B cell (primary cell): Measurements from ENCODE around the gene SMTNL2. TPM values are rescaled to one million over a fixed set of nuclear protein-coding genes. Genes with fewer than 3 reads are reported as not detected.

Experiments used
- ATAC-seq: fragments of 200-7000 bp; cut with Tn5 transposase; one replicate; pipeline ENCODE4 v1.10.0; 2021; ENCODE audit warnings: low read depth, mild to moderate bottlenecking, moderate number of reproducible peaks, moderate library complexity
- CTCF ChIA-PET: fragments of 350-600 bp; sonication (Branson Sonifier 250); formaldehyde crosslinking; loops from one replicate; lab custom pipeline; 2021; ENCODE audit warnings: antibody characterized with exemption, inconsistent platforms; lab: Charles Lee
- POLR2A ChIA-PET: fragments of 350-600 bp; sonication (Branson Sonifier 250); formaldehyde crosslinking; loops from one replicate; lab custom pipeline; 2021; ENCODE audit warnings: antibody characterized with exemption; lab: Charles Lee
- DNase-seq: peaks from one replicate; pipeline ENCODE4 v3.0.0; 2013
- H2AFZ ChIP-seq: 2 replicates; pipeline ENCODE4 v1.6.1; 2012; ENCODE audit warnings: mild to moderate bottlenecking, low read depth, low read length; ENCODE audit not compliant: insufficient read depth, poor library complexity, severe bottlenecking
- H3K27ac ChIP-seq, 2 donors: 1 replicate in 1 of 2; 2 replicates in 1 of 2; pipeline ENCODE4 v1.5.1; 2012 to 2013; ENCODE audit warnings: low read length in 2 of 2, mild to moderate bottlenecking in 2 of 2, moderate library complexity in 1 of 2
- H3K27me3 ChIP-seq, 4 experiments: fragments of 200-600 bp in 1 of 4; sonication (generic) in 1 of 4; replicated peaks in 1 of 4; 1 replicate in 2 of 4; 2 replicates in 2 of 4; pipeline versions ENCODE4 v1.6.1 to v1.7.0; 2013 to 2016; ENCODE audit warnings: low read length in 3 of 4, mild to moderate bottlenecking in 2 of 4, mixed read lengths in 1 of 4, moderate library complexity in 1 of 4; ENCODE audit not compliant: insufficient read depth in 4 of 4, control insufficient read depth in 3 of 4; ENCODE audit errors: control extremely low read depth in 1 of 4
- H3K36me3 ChIP-seq, 2 experiments: replicated peaks in 1 of 2; 1 replicate in 1 of 2; 2 replicates in 1 of 2; pipeline versions ENCODE4 v1.6.1 to v1.7.1; 2013; ENCODE audit warnings: low read length in 1 of 2; ENCODE audit not compliant: insufficient read depth in 2 of 2, control insufficient read depth in 1 of 2; ENCODE audit errors: control extremely low read depth in 1 of 2, extremely low read depth in 1 of 2
- H3K4me1 ChIP-seq, 2 donors: fragments of 200-600 bp in 1 of 2; sonication (generic) in 1 of 2; 1 replicate in 1 of 2; 2 replicates in 1 of 2; pipeline versions ENCODE4 v1.5.1 to v1.6.1; 2013 to 2017; ENCODE audit warnings: low read length in 2 of 2; ENCODE audit not compliant: control insufficient read depth in 2 of 2, insufficient read depth in 2 of 2
- H3K4me2 ChIP-seq: replicated peaks from 2 replicates; pipeline ENCODE3; 2012; ENCODE audit warnings: mild to moderate bottlenecking, low read depth, low read length; ENCODE audit not compliant: poor library complexity, severe bottlenecking
- H3K4me3 ChIP-seq, 5 experiments: fragments of 200-600 bp in 1 of 5; sonication (generic) in 1 of 5; 1 replicate in 3 of 5; 2 replicates in 2 of 5; pipeline versions ENCODE4 v1.5.1 to v1.7.0; 2011 to 2016; ENCODE audit warnings: low read length in 4 of 5, mild to moderate bottlenecking in 4 of 5, low read depth in 2 of 5, control low read depth in 1 of 5, moderate library complexity in 1 of 5; ENCODE audit not compliant: insufficient read depth in 1 of 5; ENCODE audit errors: control extremely low read depth in 1 of 5, extremely low read depth in 1 of 5
- H3K79me2 ChIP-seq: fragments of 200-600 bp; sonication (generic); one replicate; pipeline ENCODE4 v1.6.0; 2016; ENCODE audit warnings: low read length; ENCODE audit not compliant: control insufficient read depth, insufficient read depth
- H3K9ac ChIP-seq: fragments of 200-600 bp; sonication (generic); 2 replicates; pipeline ENCODE4 v1.6.1; 2017; ENCODE audit warnings: mild to moderate bottlenecking, low read length, moderate library complexity
- H3K9me3 ChIP-seq, 3 donors: one replicate each; pipeline versions ENCODE4 v1.6.1 to v1.7.1; 2013; ENCODE audit warnings: low read length in 2 of 3; ENCODE audit not compliant: control insufficient read depth in 2 of 3, insufficient read depth in 1 of 3; ENCODE audit errors: control extremely low read depth in 1 of 3
- H4K20me1 ChIP-seq: 2 replicates; pipeline ENCODE4 v1.6.0; 2012; ENCODE audit warnings: mild to moderate bottlenecking, low read length; ENCODE audit not compliant: insufficient read depth, control insufficient read depth, poor library complexity, severe bottlenecking
- H3K27ac Mint-ChIP-seq: one replicate; pipeline ENCODE4 v1.8.0; 2021; ENCODE audit warnings: mixed read lengths
- H3K27me3 Mint-ChIP-seq: one replicate; pipeline ENCODE4 v1.8.0; 2021; ENCODE audit warnings: mixed read lengths
- H3K4me1 Mint-ChIP-seq: one replicate; pipeline ENCODE4 v1.8.0; 2021; ENCODE audit warnings: mixed read lengths
- H3K4me3 Mint-ChIP-seq: one replicate; pipeline ENCODE4 v1.8.0; 2021; ENCODE audit warnings: mixed read lengths
- H3K9me3 Mint-ChIP-seq: one replicate; pipeline ENCODE4 v1.8.0; 2022; ENCODE audit warnings: mixed read lengths; ENCODE audit not compliant: insufficient read depth
- EZH2 ChIP-seq: IDR thresholded peaks from 2 replicates; pipeline ENCODE4 v1.6.1; 2012; ENCODE audit warnings: borderline replicate concordance, low read depth, mild to moderate bottlenecking, moderate library complexity, low read length; ENCODE audit not compliant: insufficient read depth, poor library complexity, severe bottlenecking
- WGBS: methylation state at CpG from one replicate; pipeline ENCODE4 v1.1.5; 2013; ENCODE audit warnings: missing lambda C conversion rate; ENCODE audit not compliant: insufficient coverage; 5-methylcytosine and 5-hydroxymethylcytosine counted together
- intact Hi-C: fragments of 100-400 bp; cut with micrococcal nuclease; formaldehyde crosslinking; loops from one replicate; pipeline ENCODE4 v1.10.0; 2022
- polyA plus RNA-seq: library from polyadenylated mRNA; depleted of rRNA; stranded (reverse); fragments of >200 nt; gene quantifications from 2 replicates; pipeline ENCODE4 v1.2.3, GENCODE V29; 2012
- total RNA-seq, 2 donors: library from RNA; stranded (reverse); fragments of 120-200 nt in 1 of 2; gene quantifications; 1 replicate in 1 of 2; 2 replicates in 1 of 2; pipeline versions ENCODE4 v1.2.3 to v1.2.4, GENCODE V29; 2013 to 2022
- TF ChIP-seq, protein P1 (sequence below): fragments of 200-600 bp; IDR thresholded peaks from one replicate; pipeline ENCODE4 v1.8.0; 2022; ENCODE audit warnings: antibody characterized with exemption, mild to moderate bottlenecking

Gene SMTNL2
- total and polyA plus RNA-seq, 2 donors (not counting 1 experiment from before 2014, with no cell fraction given) = not detected

DNA sequence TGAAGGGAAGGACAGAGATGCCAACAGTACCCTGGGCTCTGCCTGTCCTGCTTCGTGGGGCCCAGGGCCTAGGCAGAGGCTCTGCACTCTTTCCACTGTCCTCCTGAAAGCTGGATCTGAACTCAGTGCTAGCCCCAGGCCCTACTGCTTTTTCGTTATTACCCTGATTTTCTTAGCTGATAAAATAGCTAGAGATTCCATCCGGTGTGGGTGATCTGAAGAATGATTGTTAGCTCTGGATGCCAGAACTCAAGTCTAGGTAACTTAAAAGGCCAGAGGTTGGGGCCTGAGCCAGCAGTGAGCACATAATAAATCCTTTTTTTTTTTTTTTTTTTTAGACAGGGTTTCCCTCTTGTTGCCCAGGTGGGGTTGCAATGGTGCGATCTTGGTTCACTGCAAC lies 27.3 kb upstream of the SMTNL2 start:
- ATAC-seq (no peak), DNase-seq (no peak)
- H3K27ac Mint-ChIP-seq = no peak overlapping the region
- no peaks in the 10 kb centered on the region for H3K9me3 ChIP-seq
- peaks cover 30% of the 10 kb centered on the region for H3K4me1 Mint-ChIP-seq
- 95% methylated on average over 3 of the region's 4 CpGs for WGBS
- H3K36me3 ChIP-seq = peaks cover 0 to 10% of the 10 kb centered on the region in 2 experiments
- TF ChIP-seq EZH2 = no peak
- TF ChIP-seq, protein P1, sequence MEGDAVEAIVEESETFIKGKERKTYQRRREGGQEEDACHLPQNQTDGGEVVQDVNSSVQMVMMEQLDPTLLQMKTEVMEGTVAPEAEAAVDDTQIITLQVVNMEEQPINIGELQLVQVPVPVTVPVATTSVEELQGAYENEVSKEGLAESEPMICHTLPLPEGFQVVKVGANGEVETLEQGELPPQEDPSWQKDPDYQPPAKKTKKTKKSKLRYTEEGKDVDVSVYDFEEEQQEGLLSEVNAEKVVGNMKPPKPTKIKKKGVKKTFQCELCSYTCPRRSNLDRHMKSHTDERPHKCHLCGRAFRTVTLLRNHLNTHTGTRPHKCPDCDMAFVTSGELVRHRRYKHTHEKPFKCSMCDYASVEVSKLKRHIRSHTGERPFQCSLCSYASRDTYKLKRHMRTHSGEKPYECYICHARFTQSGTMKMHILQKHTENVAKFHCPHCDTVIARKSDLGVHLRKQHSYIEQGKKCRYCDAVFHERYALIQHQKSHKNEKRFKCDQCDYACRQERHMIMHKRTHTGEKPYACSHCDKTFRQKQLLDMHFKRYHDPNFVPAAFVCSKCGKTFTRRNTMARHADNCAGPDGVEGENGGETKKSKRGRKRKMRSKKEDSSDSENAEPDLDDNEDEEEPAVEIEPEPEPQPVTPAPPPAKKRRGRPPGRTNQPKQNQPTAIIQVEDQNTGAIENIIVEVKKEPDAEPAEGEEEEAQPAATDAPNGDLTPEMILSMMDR = no peak
- no peaks in the 10 kb centered on the region for H3K9me3 Mint-ChIP-seq
- H3K27me3 ChIP-seq = no peaks in the 10 kb centered on the region
- CTCF ChIA-PET = interaction anchor here (5.9 kb wide), 1 partner anchor 10 kb away, joined by 48 read pairs; no protein-coding TSS in a partner anchor
- H3K4me2 ChIP-seq = no peak overlapping the region
- H3K4me3 Mint-ChIP-seq = no peak overlapping the region
- H3K27ac ChIP-seq = no peak overlapping the region
- H3K27me3 Mint-ChIP-seq = no peaks in the 10 kb centered on the region
- peaks cover 13% of the 10 kb centered on the region for H4K20me1 ChIP-seq
- no peak overlapping the region for H3K4me3 ChIP-seq
- intact Hi-C loops = no loop called here
- H3K9ac ChIP-seq = no peak overlapping the region
- peaks cover 21 to 26% of the 10 kb centered on the region in 2 donors for H3K4me1 ChIP-seq
- POLR2A ChIA-PET = interaction anchor here (0.7 kb wide), 1 partner anchor 10 kb away, joined by 5 read pairs; no protein-coding TSS in a partner anchor
- peaks cover 22% of the 10 kb centered on the region for H3K79me2 ChIP-seq
- peak overlapping the region; percentile 89 for H2AFZ ChIP-seq

DNA sequence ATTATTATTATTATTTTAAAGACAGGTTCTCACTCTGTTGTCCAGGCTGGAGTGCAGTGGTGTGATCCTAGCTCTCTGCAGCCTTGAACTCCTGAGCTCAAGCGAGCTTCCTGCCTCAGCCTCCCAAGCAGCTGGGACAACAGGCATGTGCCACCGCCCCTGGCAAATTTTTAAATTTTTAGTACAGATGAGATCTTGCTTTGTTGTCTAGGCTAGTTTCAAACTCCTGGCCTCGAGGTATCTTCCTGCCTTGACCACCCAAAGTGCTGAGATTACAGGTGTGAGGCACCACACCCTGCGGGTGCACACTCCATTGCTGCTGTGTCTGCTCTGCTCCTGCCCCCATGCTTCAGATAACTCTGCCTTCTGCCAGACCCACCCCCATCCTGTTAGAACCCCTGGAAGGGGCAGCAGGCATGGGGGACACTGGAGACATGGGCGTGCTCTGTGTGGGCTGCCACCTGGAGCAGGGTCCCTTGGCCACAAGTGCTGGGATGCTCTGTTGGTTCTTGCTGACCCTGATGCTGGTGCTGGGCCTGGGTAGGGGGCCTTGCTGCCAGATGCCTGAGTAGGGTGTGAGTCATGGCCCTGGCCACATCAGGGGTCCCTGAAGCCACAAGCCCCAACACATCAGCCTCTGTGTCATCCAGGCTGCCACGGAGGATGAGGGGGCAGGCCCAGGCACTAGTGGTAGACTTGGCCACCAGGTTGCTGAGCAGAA lies 26.5 kb upstream of the SMTNL2 start:
- TF ChIP-seq, protein P1 = no peak
- TF ChIP-seq EZH2 = no peak
- Histone ChIP-seq H2AFZ (no peak overlapping the region), H3K4me1 (peaks cover 28 to 33% of the 10 kb centered on the region in 2 donors), H3K36me3 (peaks cover 0 to 3% of the 10 kb centered on the region in 2 experiments), H3K4me3 (no peak overlapping the region), H3K9me3 (no peaks in the 10 kb centered on the region), H3K79me2 (peaks cover 22% of the 10 kb centered on the region), H3K27ac (no peak overlapping the region), H4K20me1 (peaks cover 13% of the 10 kb centered on the region), H3K4me2 (no peak overlapping the region), H3K27me3 (no peaks in the 10 kb centered on the region), H3K9ac (no peak overlapping the region)
- ATAC-seq = no peak
- DNase-seq = no peak
- Mint-ChIP-seq H3K27me3 (no peaks in the 10 kb centered on the region), H3K4me3 (peak overlapping the region; percentile 23), H3K27ac (no peak overlapping the region), H3K9me3 (no peaks in the 10 kb centered on the region), H3K4me1 (peaks cover 38% of the 10 kb centered on the region)
- CTCF ChIA-PET = interaction anchor here (5.9 kb wide), 1 partner anchor 9 kb away, joined by 48 read pairs; no protein-coding TSS in a partner anchor
- WGBS = 92% methylated on average over 6 of the region's 6 CpGs
- POLR2A ChIA-PET = no interaction called here
- intact Hi-C loops = no loop called here
